Esophagus squamous epithelium (tissue), 5 donors: ENCODE results near the gene SYNE2. TPM values are rescaled to one million over a fixed set of nuclear protein-coding genes. Genes with fewer than 3 reads are reported as not detected.
A peak's percentile ranks its signal among the peaks of the same experiment; 100 is the strongest.
"Not testable (repeated sequence)": the region's sequence is repeated elsewhere in the genome, so short reads cannot be mapped to it uniquely, and the experiment has no call there.

Source experiments
- DNase-seq: peaks from one replicate; lab custom pipeline; 2025; lab: John Stamatoyannopoulos, UW
- H3K27ac ChIP-seq, 4 donors: fragments of 200-600 bp; sonication (generic); one replicate each; pipeline ENCODE4 v1.5.1; 2016 to 2019; ENCODE audit warnings: mild to moderate bottlenecking in 1 of 4
- H3K27me3 ChIP-seq, 4 donors: fragments of 200-600 bp; sonication (generic); 1 replicate in 3 of 4; 2 replicates in 1 of 4; pipeline versions ENCODE4 v1.5.1 to v1.6.0; 2017 to 2021; ENCODE audit warnings: antibody characterized with exemption in 1 of 4
- H3K36me3 ChIP-seq, 3 donors: fragments of 200-600 bp; sonication (generic); one replicate each; pipeline ENCODE4 v1.5.1; 2016 to 2019
- H3K4me1 ChIP-seq, 3 donors: fragments of 200-600 bp; sonication (generic); one replicate each; pipeline ENCODE4 v1.5.1; 2017 to 2019
- H3K4me3 ChIP-seq, 4 donors: fragments of 200-600 bp; sonication (generic); 1 replicate in 3 of 4; 2 replicates in 1 of 4; pipeline ENCODE4 v1.5.1; 2016 to 2019; ENCODE audit warnings: mild to moderate bottlenecking in 2 of 4, moderate library complexity in 1 of 4
- H3K9me3 ChIP-seq, 3 donors: fragments of 200-600 bp; sonication (generic); one replicate each; pipeline ENCODE4 v1.5.1; 2016 to 2019
- CTCF ChIP-seq, 6 experiments: fragments of 450-650 bp in 4 of 6; fragments of 200-600 bp in 2 of 6; sonication (generic) in 2 of 6; IDR thresholded peaks; one replicate each; pipeline ENCODE4 v1.5.1; 2016 to 2019; ENCODE audit warnings: antibody characterized with exemption in 6 of 6, mild to moderate bottlenecking in 4 of 6, moderate library complexity in 4 of 6
- POLR2A ChIP-seq, 4 donors: fragments of 450-650 bp; IDR thresholded peaks; one replicate each; pipeline ENCODE4 v1.6.1; 2017; ENCODE audit warnings: antibody characterized with exemption in 4 of 4, mild to moderate bottlenecking in 4 of 4, moderate library complexity in 3 of 4
- WGBS, 2 donors: methylation state at CpG; one replicate each; pipeline ENCODE4 v1.1.5; 2018; 5-methylcytosine and 5-hydroxymethylcytosine counted together
- intact Hi-C: fragments of 100-400 bp; cut with DNase I; formaldehyde crosslinking; loops from one replicate; pipeline ENCODE4 v1.15.0; 2022
- total RNA-seq, 4 donors: library from RNA; depleted of rRNA; stranded (reverse); fragments of >200 nt; gene quantifications; one replicate each; pipeline ENCODE4 v1.1.0, GENCODE V29; 2016
- donor health status: DM: yes; HTN: yes; CAD: no.

The SYNE2 gene, protein sequence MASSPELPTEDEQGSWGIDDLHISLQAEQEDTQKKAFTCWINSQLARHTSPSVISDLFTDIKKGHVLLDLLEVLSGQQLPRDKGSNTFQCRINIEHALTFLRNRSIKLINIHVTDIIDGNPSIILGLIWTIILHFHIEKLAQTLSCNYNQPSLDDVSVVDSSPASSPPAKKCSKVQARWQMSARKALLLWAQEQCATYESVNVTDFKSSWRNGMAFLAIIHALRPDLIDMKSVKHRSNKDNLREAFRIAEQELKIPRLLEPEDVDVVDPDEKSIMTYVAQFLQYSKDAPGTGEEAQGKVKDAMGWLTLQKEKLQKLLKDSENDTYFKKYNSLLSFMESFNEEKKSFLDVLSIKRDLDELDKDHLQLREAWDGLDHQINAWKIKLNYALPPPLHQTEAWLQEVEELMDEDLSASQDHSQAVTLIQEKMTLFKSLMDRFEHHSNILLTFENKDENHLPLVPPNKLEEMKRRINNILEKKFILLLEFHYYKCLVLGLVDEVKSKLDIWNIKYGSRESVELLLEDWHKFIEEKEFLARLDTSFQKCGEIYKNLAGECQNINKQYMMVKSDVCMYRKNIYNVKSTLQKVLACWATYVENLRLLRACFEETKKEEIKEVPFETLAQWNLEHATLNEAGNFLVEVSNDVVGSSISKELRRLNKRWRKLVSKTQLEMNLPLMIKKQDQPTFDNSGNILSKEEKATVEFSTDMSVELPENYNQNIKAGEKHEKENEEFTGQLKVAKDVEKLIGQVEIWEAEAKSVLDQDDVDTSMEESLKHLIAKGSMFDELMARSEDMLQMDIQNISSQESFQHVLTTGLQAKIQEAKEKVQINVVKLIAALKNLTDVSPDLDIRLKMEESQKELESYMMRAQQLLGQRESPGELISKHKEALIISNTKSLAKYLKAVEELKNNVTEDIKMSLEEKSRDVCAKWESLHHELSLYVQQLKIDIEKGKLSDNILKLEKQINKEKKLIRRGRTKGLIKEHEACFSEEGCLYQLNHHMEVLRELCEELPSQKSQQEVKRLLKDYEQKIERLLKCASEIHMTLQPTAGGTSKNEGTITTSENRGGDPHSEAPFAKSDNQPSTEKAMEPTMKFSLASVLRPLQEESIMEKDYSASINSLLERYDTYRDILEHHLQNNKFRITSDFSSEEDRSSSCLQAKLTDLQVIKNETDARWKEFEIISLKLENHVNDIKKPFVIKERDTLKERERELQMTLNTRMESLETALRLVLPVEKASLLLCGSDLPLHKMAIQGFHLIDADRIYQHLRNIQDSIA (N-terminal part only)
- total RNA-seq = 100 to 1,000 TPM; 128 to 197 (median 145) TPM

DNA sequence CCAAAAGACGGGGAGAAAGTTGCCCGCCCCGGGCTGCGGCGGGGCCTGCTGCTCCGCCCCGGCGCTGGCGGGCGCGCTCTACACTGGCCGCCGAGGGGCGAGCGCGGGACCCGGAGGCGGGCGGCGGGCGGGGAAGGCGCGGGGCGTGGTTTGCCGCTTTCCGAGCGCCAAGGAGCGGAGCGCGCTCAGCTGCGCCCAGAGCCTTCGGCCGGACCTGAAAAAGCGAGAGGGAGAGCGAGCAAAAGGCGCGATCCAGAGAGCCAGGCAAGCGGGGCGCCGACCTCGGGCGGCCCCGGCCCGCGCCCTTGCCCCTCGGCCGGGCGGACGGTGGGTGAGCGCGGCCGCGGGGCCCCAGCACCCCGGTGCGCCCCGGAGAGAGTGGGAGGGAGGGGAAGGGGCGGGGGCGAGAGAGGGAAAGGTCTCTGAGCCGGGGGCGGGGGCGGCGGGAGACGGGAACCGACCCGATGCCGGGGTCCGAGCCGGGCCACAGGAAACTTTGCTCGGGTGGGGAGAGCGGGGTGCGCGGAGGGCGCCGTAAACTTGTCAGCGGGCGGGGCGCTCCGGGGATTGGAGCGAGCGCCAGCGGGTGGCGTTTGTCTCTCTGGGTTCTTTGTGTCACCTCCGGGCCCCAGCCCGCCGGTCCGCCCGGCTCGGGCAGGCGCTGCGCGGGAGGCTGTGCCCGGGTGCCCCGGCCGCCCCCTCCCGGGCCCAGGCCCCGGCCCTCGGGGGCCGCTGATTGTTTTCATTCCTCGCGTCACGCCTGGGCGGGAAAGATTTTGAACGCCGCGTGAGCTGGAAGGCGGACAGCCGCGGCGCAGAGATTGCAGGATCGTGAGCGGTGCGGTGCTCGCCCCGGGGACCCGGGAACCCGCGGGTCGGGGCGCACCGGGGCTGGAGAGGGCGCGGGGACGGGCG is at the start of gene SYNE2:
Gene SYNE2, plus strand, starts transcription at position 188 of the 915 bp plus-strand sequence. CDS start 56,145 bp downstream, outside the sequence.
- no CpG with 5 or more reads among the region's 124 CpGs for WGBS, 2 donors
- H3K27me3 ChIP-seq = no peaks in the 10 kb centered on the region
- H3K9me3 ChIP-seq = no peaks in the 10 kb centered on the region
- peak within 1 kb of the TSS; percentile 69 to 96 (median 88) for H3K4me3 ChIP-seq
- peaks cover 0 to 49% (median 24%) of the 10 kb centered on the region in 3 donors for H3K4me1 ChIP-seq
- H3K27ac ChIP-seq = peak within 1 kb of the TSS; percentile 88 to 98 (median 95)
- TF ChIP-seq POLR2A (IDR thresholded peaks at IDR 0.05) (peak in 1 of 4 donors; percentile 76), CTCF (IDR thresholded peaks at IDR 0.05) (peak in 4 of 6 experiments; percentile 26 to 54 (median 44))
- no peak for DNase-seq
- H3K36me3 ChIP-seq = no peaks in the 10 kb centered on the region
- intact Hi-C loops = loop anchor here (10.0 kb wide), 1 partner anchor 132 kb away; no protein-coding TSS in a partner anchor

- H3K27ac ChIP-seq, H3K9me3 ChIP-seq, intact Hi-C loops, H3K36me3 ChIP-seq, DNase-seq, H3K27me3 ChIP-seq, H3K4me3 ChIP-seq: not testable (repeated sequence)
- 86 to 97% methylated on average over 4 to 6 of the region's 35 CpGs for WGBS, 2 donors
- H3K4me1 ChIP-seq = peaks cover 0 to 11% (median 0%) of the 10 kb centered on the region in 3 donors
These were observed 49.5 kb upstream of the SYNE2 start for GRCh38 chr14:63803221-63803791.

GRCh38 chr14:63806064-63806463 is 46.7 kb upstream of the SYNE2 start:
- H3K9me3 ChIP-seq, intact Hi-C loops, H3K36me3 ChIP-seq, H3K4me3 ChIP-seq, H3K27me3 ChIP-seq, H3K27ac ChIP-seq, DNase-seq, H3K4me1 ChIP-seq: not testable (repeated sequence)
- 69 to 71% methylated on average over 2 of the region's 2 CpGs for WGBS, 2 donors

DNA sequence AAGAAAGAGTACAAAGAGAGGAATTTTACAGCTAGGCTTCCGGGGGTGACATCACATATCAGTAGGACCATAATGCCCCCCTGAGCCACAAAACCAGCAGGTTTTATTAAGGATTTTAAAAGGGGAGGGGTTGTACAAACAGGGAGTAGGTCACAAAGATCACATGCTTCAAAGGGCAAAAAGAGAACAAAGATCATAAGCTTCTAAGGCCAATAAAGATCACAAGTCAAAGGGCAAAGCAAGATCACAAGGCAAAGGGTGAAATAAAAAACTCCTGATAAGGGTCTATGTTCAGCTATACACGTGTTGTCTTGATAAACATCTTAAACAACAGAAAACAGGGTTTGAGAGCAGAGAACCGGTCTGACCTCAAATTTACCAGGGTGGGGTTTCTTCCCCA is 41.1 kb upstream of the SYNE2 start:
- H3K9me3 ChIP-seq, DNase-seq, intact Hi-C loops, H3K4me1 ChIP-seq, H3K4me3 ChIP-seq, H3K27me3 ChIP-seq, H3K36me3 ChIP-seq, H3K27ac ChIP-seq: not testable (repeated sequence)
- 70 to 76% methylated on average over 3 of the region's 3 CpGs for WGBS, 2 donors

- 84 to 96% methylated on average over 1 of the region's 1 CpG for WGBS, 2 donors
- intact Hi-C loops = no loop called here
- Histone ChIP-seq H3K27ac (no peak overlapping the region), H3K4me3 (no peak overlapping the region), H3K9me3 (no peaks in the 10 kb centered on the region), H3K27me3 (no peaks in the 10 kb centered on the region), H3K36me3 (no peaks in the 10 kb centered on the region), H3K4me1 (no peaks in the 10 kb centered on the region)
- DNase-seq = no peak
- TF ChIP-seq POLR2A (IDR thresholded peaks at IDR 0.05) (no peak), CTCF (IDR thresholded peaks at IDR 0.05) (no peak)
These were observed 19.1 kb upstream of the SYNE2 start for GRCh38 chr14:63833728-63834127.
